Activated CD4-positive, alpha-beta T cell treated with anti-CD3 and anti-CD28 coated beads, Interleukin-2, amount 10 ng/mL, durations not matched to agents 24 days and 14 days (primary cell): Measurements from ENCODE around the gene GKN2. TPM values are rescaled to one million over a fixed set of nuclear protein-coding genes. Genes with fewer than 3 reads are reported as not detected.

Experiments used
- DNase-seq: peaks from one replicate; pipeline ENCODE4 v3.0.0; 2022
- H3K27ac Mint-ChIP-seq: one replicate; pipeline ENCODE4 v1.8.0; 2022; ENCODE audit warnings: mild to moderate bottlenecking, mixed read lengths
- H3K27me3 Mint-ChIP-seq: one replicate; pipeline ENCODE4 v1.8.0; 2022; ENCODE audit warnings: mixed read lengths
- H3K36me3 Mint-ChIP-seq: one replicate; pipeline ENCODE4 v1.8.0; 2022; ENCODE audit warnings: low read depth, mild to moderate bottlenecking, mixed read lengths
- H3K4me1 Mint-ChIP-seq: one replicate; pipeline ENCODE4 v1.8.0; 2021; ENCODE audit warnings: mixed read lengths
- H3K4me3 Mint-ChIP-seq: one replicate; pipeline ENCODE4 v1.8.0; 2022; ENCODE audit warnings: mild to moderate bottlenecking, moderate library complexity, mixed read lengths
- H3K9me3 Mint-ChIP-seq: one replicate; pipeline ENCODE4 v1.8.0; 2021; ENCODE audit warnings: mixed read lengths
- intact Hi-C: fragments of 100-400 bp; cut with micrococcal nuclease; formaldehyde crosslinking; loops from one replicate; pipeline ENCODE4 v1.15.1; 2023
- total RNA-seq: library from RNA; stranded (reverse); gene quantifications from 2 replicates; pipeline ENCODE4 v1.2.3, GENCODE V29; 2022

Gene GKN2
- total RNA-seq, 1 donor from 2014 or later: not detected

DNA sequence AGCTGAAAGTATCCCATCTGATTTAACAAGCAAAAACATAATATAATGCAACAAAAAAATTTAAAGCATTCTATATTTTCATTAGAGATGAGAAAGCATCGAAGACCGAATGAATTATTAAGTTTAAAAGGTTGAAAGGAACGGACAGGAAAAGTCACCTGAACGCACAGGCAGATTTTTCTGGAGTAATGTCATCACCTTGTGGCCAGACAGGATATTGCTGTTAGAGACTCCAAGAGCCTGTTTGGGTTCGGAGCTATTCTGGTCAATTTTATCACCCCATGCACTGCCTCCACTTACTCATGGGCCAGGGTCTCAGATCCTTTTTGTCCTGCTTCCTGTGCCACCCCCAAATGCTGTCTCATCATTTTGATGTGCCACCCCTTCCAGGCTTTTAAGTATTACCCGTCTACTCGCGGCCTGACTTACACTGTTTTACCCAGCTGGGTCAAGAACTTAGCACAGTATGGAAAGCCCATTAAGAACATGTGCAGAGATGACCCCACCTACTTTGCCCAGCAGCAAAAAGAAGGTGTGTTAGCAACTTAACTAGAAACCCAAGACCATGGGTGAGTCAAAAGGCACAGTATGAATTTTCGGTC is 27.3 kb downstream of the GKN2 start:
- no peak overlapping the region for H3K27ac Mint-ChIP-seq
- peaks cover 9% of the 10 kb centered on the region for H3K27me3 Mint-ChIP-seq
- H3K36me3 Mint-ChIP-seq: no peaks in the 10 kb centered on the region
- peak; percentile 90 for DNase-seq
- no peak overlapping the region for H3K4me3 Mint-ChIP-seq
- H3K4me1 Mint-ChIP-seq: peaks cover 4% of the 10 kb centered on the region
- H3K9me3 Mint-ChIP-seq: no peaks in the 10 kb centered on the region
- intact Hi-C loops: loop anchor here (1.0 to 5.0 kb wide), 6 partner anchors 87 to 462 kb away; no protein-coding TSS in a partner anchor

- intact Hi-C loops: no loop called here
- peaks cover 6% of the 10 kb centered on the region for H3K4me1 Mint-ChIP-seq
- H3K4me3 Mint-ChIP-seq: no peak overlapping the region
- H3K36me3 Mint-ChIP-seq: no peaks in the 10 kb centered on the region
- no peaks in the 10 kb centered on the region for H3K9me3 Mint-ChIP-seq
- no peak for DNase-seq
- no peak overlapping the region for H3K27ac Mint-ChIP-seq
- H3K27me3 Mint-ChIP-seq: peaks cover 1% of the 10 kb centered on the region
Measured at GRCh38 chr2:68921646-68922045, 31.0 kb downstream of the GKN2 start.

DNA sequence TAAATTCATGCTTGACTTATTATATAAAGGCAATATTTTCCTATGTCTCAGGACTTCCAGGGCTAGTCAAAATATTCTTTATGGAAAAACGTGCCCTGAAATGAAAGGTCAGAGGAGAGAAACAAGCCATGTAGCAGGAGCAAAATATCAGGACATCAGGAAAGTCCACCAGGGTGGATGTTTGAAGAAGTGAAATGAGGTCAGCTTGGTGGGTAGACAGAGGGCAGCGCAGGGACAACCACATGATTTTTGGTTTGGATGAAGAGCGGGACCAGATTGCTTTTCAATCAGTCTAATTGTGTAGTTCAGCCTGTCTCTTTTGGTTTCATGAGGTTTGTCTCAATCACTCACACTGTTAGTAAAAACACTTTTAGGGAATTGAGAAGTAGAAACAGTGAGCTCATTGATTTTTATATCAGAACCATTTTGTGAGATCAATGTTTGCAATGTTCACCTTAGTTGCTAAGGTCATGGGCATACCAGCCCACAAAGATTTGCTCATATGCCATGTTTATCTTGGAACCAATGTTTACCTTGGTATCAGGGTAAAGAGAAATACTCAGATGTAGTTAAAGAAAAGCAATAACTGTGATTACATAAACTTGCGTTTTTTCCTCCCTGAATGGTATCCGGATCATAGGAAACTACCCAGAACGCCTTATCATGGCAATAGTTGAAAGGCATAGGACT is 32.1 kb downstream of the GKN2 start:
- H3K27ac Mint-ChIP-seq: no peak overlapping the region
- DNase-seq: peak; percentile 34
- intact Hi-C loops: no loop called here
- no peaks in the 10 kb centered on the region for H3K9me3 Mint-ChIP-seq
- H3K36me3 Mint-ChIP-seq: no peaks in the 10 kb centered on the region
- H3K4me3 Mint-ChIP-seq: no peak overlapping the region
- H3K27me3 Mint-ChIP-seq: no peaks in the 10 kb centered on the region
- H3K4me1 Mint-ChIP-seq: peaks cover 6% of the 10 kb centered on the region

DNA sequence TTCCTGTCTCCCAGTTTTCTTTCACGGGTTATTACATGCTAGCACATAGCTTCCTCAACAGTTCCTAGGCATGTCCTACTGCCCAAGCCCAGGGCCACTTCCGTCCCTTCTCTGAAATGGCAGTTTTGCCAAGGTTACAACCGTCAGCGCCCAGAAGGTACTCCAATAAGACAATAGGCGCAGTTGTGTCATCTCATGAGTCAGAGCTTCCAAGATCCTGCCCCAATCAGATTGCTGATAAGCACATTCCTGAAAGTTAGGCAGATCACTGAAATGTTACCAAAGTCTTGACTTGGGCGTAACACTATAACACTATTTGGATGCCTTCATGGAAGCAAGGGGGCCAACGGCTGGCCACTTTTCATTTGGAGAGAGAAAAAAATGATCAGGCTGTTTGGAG is 34.2 kb downstream of the GKN2 start:
- DNase-seq: peak; percentile 43
- Mint-ChIP-seq H3K4me3 (no peak overlapping the region), H3K27ac (no peak overlapping the region), H3K36me3 (no peaks in the 10 kb centered on the region), H3K9me3 (no peaks in the 10 kb centered on the region), H3K27me3 (no peaks in the 10 kb centered on the region), H3K4me1 (peaks cover 5% of the 10 kb centered on the region)
- intact Hi-C loops: no loop called here

DNA sequence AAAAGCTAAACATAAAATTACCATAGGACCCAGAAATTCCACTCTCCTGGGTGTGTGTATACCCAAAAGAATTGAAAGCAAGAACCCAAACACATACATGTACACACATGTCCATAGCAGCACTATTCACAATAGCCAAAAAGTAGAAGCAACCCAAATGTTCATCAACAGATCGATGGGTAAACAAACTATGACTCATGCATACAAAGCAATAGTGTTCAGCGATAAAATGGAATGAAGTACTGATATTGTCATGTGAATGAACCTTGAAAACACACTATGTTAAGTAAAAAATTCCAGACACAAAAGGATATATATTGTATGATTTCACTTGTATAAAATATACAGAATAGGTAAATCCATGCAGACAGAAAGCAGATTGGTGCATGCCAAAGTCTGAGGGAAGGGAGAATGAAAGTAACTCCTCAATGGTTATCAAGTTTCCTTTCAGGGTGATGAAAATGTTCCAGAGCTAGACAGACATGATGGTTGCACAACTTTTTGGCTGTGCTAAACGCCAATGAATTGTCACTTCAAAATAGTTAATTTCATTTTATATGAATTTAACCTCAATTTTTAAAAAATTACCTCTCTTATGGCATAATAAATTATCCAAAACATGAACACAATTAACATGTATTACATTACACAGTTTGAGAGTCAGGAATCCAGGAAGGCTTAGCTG is 35.5 kb downstream of the GKN2 start:
- no peak overlapping the region for H3K4me3 Mint-ChIP-seq
- intact Hi-C loops: no loop called here
- no peaks in the 10 kb centered on the region for H3K36me3 Mint-ChIP-seq
- H3K27me3 Mint-ChIP-seq: no peaks in the 10 kb centered on the region
- H3K9me3 Mint-ChIP-seq: no peaks in the 10 kb centered on the region
- H3K4me1 Mint-ChIP-seq: peaks cover 5% of the 10 kb centered on the region
- H3K27ac Mint-ChIP-seq: no peak overlapping the region
- no peak for DNase-seq

DNA sequence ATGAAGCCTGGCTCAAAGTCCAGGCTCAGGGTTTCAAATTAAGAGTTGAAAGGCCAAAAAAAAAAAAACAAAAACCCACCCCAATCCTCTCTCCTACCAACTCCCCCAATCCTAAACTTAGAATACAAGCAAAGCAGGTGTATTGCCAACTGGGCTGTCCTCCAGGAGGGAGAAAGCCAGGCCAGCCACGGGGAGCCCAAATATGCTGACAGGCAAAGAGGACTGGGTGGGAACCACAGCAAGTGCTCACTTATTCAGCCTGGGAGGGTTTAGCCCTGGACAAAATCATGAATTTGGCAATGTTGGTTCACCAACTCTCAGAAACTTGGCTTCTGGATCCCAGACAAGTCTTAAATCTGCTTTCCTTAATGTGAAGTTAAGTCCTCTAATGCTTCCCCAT is 36.5 kb downstream of the GKN2 start:
- no peak for DNase-seq
- H3K27me3 Mint-ChIP-seq: no peaks in the 10 kb centered on the region
- H3K36me3 Mint-ChIP-seq: no peaks in the 10 kb centered on the region
- H3K9me3 Mint-ChIP-seq: no peaks in the 10 kb centered on the region
- peaks cover 7% of the 10 kb centered on the region for H3K4me1 Mint-ChIP-seq
- no peak overlapping the region for H3K4me3 Mint-ChIP-seq
- intact Hi-C loops: no loop called here
- no peak overlapping the region for H3K27ac Mint-ChIP-seq

GRCh38 chr2:68915393-68915792 is 37.3 kb downstream of the GKN2 start:
- intact Hi-C loops: no loop called here
- no peaks in the 10 kb centered on the region for H3K27me3 Mint-ChIP-seq
- DNase-seq: no peak

DNA sequence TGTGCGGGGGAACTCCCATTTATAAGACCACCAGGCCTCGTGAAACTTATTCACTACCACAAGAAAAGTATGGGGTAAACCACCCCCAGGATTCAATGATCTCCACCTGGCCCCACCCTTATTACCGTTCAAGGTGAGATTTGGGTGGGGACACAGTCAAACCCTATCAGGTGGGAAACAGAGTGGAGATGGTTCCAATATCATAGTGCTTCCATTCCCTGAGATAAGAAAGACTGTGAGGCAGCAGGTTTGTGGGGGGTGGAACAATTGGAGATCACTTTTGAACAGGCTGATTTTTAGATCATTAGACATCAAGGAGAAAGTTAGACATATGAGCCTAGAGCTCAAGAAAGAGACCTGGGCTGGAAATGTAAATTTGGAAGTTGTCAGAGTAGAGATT is 39.3 kb downstream of the GKN2 start:
- no peak overlapping the region for H3K27ac Mint-ChIP-seq
- intact Hi-C loops: no loop called here
- peak; percentile 49 for DNase-seq
- H3K36me3 Mint-ChIP-seq: no peaks in the 10 kb centered on the region
- no peaks in the 10 kb centered on the region for H3K27me3 Mint-ChIP-seq
- peaks cover 26% of the 10 kb centered on the region for H3K4me1 Mint-ChIP-seq
- H3K9me3 Mint-ChIP-seq: no peaks in the 10 kb centered on the region
- no peak overlapping the region for H3K4me3 Mint-ChIP-seq

More at GRCh38 chr2:68915393-68915792, 37.3 kb downstream of the GKN2 start:
- Mint-ChIP-seq H3K4me3 (no peak overlapping the region), H3K4me1 (peaks cover 10% of the 10 kb centered on the region), H3K27ac (no peak overlapping the region), H3K9me3 (no peaks in the 10 kb centered on the region), H3K36me3 (no peaks in the 10 kb centered on the region)

- Mint-ChIP-seq H3K27ac (no peak overlapping the region), H3K9me3 (no peaks in the 10 kb centered on the region), H3K36me3 (no peaks in the 10 kb centered on the region), H3K4me1 (peaks cover 32% of the 10 kb centered on the region), H3K4me3 (no peak overlapping the region), H3K27me3 (no peaks in the 10 kb centered on the region)
- peak; percentile 85 for DNase-seq
- intact Hi-C loops: no loop called here
Measured at GRCh38 chr2:68912732-68913131, 40.0 kb downstream of the GKN2 start.

GRCh38 chr2:68912111-68912510 is 40.6 kb downstream of the GKN2 start:
- peaks cover 35% of the 10 kb centered on the region for H3K4me1 Mint-ChIP-seq
- intact Hi-C loops: no loop called here
- peak; percentile 58 for DNase-seq
- no peak overlapping the region for H3K27ac Mint-ChIP-seq
- H3K9me3 Mint-ChIP-seq: no peaks in the 10 kb centered on the region
- no peaks in the 10 kb centered on the region for H3K36me3 Mint-ChIP-seq
- H3K4me3 Mint-ChIP-seq: no peak overlapping the region
- H3K27me3 Mint-ChIP-seq: no peaks in the 10 kb centered on the region

GRCh38 chr2:68911709-68912108 is 41.0 kb downstream of the GKN2 start:
- H3K4me3 Mint-ChIP-seq: no peak overlapping the region
- DNase-seq: no peak
- intact Hi-C loops: loop anchor here (2.0 kb wide), 1 partner anchor 195 kb away; no protein-coding TSS in a partner anchor
- H3K27me3 Mint-ChIP-seq: no peaks in the 10 kb centered on the region
- H3K9me3 Mint-ChIP-seq: no peaks in the 10 kb centered on the region
- peaks cover 35% of the 10 kb centered on the region for H3K4me1 Mint-ChIP-seq
- H3K36me3 Mint-ChIP-seq: no peaks in the 10 kb centered on the region
- no peak overlapping the region for H3K27ac Mint-ChIP-seq

- no peaks in the 10 kb centered on the region for H3K9me3 Mint-ChIP-seq
- H3K27ac Mint-ChIP-seq: no peak overlapping the region
- no peaks in the 10 kb centered on the region for H3K36me3 Mint-ChIP-seq
- H3K27me3 Mint-ChIP-seq: no peaks in the 10 kb centered on the region
- H3K4me1 Mint-ChIP-seq: peaks cover 35% of the 10 kb centered on the region
- intact Hi-C loops: loop anchor here (2.0 kb wide), 1 partner anchor 194 kb away; no protein-coding TSS in a partner anchor
- DNase-seq: peak; percentile 60
- no peak overlapping the region for H3K4me3 Mint-ChIP-seq
Measured at GRCh38 chr2:68911246-68911645, 41.4 kb downstream of the GKN2 start.

GRCh38 chr2:68909793-68910674 is 42.7 kb downstream of the GKN2 start:
- peak overlapping the region; percentile 13 for H3K4me3 Mint-ChIP-seq
- no peaks in the 10 kb centered on the region for H3K27me3 Mint-ChIP-seq
- intact Hi-C loops: loop anchor here (1.0 to 2.0 kb wide), 7 partner anchors 73 to 753 kb away; partner anchors contain the start of genes APLF, FBXO48 and PNO1
- peaks cover 35% of the 10 kb centered on the region for H3K4me1 Mint-ChIP-seq
- H3K36me3 Mint-ChIP-seq: peaks cover 3% of the 10 kb centered on the region
- H3K27ac Mint-ChIP-seq: peak overlapping the region; percentile 67
- peaks cover 5% of the 10 kb centered on the region for H3K9me3 Mint-ChIP-seq
- DNase-seq: peak; percentile 91
